MV-4-11 (cell line): Measurements from ENCODE around the gene PRTN3.

Source experiments
- DNase-seq: peaks from one replicate; lab custom pipeline; 2025; lab: John Stamatoyannopoulos, UW

The PRTN3 gene

DNA sequence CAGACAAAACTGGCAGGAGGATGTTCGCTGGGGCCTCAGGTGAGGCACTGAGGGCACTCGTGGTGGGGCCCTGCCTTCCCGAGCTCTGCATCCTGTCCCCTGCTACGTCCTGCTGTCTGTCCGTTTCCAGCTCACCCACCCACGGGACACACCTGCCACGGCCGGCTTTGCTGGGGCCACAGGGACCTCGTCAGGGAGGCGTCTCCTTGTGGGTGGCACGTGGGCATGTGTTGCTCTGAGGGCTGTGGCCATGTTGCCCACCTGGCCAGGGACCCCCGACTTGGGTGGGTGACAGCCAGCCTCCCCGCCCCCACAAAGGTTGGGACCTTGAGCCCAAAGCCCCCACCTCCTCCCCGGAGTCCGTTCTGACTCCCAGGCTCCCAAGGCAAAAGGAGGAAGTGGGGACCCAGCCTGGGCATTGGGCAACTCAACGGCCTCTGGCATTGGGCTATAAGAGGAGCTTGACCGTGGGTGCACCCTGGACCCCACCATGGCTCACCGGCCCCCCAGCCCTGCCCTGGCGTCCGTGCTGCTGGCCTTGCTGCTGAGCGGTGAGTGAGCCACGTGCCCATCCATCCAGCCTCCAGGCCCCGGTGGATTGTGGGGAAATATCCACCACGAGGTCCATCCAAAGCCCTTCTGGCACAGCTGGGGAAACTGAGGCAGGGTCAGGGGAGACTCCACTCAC, at the start of gene PRTN3:
Gene PRTN3, plus strand, starts transcription at position 481 of the 688 bp plus-strand sequence. Its CDS starts 10 bp downstream, at position 491.
- DNase-seq: peak; percentile 93

GRCh38 chr19:791007-791566, 49.7 kb upstream of the PRTN3 start:
- DNase-seq: no peak

DNA sequence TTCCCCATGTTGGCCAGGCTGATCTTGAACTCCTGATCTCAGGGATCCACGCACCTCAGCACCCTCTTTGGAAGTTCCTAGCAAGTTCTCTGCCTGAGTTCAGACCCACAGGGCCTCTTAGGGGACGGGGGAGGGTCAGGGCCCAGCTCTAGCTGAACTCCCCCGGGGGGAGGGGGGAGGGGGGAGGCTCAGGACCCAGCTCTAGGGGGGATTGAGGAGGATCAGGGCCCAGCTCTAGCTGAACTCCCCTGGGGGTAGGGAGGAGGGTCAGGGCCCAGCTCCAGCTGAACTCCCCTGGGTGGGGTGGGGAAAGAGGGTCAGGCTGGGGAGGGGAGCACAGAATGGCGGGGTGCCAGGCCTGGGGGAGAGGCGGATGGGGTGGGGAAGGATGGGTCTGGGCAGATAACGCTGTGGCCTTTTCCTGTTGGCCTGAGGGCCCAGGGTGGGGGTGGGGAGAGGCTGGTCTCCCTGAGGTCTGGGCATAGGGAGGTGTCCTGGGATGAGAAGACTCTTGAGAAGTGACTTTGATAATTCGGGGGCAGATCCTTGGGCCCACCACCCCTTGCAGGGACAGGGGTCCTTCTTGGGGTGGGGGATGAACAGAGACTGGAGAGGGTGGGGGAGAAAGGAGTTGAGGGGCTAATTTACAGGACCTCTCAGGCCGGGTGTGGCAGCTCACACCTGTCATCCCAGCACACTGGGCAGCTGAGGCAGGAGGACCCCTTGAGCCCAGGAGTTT, 49.1 kb upstream of the PRTN3 start:
- DNase-seq: no peak

DNA sequence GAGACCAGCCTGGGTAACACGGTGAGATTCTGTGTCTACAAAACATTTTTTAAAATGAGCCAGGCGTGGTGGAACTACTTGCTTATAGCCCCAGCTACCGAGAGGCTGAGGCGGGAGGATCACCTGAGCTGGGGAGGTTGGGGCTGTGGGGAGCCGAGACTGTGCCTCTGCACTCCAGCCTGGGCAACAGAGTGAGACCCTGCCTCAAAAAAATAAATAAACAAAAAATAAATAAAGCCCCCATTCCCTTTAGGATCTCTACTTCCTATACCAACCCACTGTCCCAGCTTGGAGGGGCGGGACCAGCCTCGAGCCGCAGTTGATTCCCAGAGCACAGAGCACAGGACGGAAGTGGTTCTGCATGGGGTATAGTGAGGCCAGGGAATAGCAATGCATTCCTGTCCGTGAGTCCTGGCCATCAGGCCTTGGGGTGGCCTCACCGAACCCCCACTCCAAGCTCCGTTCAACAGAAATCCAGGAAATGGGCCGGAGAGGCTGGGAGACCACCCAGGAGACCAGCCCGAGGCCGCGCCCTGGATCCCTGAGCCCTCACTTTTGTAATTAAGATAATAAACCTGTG, 48.4 kb upstream of the PRTN3 start:
- no peak for DNase-seq

DNA sequence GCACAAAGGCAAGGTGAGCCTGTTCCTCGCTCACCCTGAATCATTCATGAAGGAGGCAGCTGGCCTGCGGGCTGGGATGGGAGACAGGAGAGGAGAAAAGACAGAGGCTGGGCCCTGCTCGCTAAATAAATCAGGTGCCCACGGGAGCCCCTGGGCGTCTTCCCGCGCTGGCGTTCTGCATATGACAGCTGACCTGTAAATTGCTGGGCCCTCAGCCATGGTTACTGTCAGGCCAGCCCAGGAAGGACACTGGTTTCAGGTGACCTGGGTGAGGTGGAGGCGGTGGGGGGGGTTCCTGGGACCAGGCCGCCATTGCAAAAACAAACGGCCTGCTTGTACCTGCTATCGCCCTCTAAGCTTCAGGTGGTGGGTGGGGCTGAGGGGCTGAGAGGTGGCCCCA, 47.0 kb upstream of the PRTN3 start:
- no peak for DNase-seq

DNA sequence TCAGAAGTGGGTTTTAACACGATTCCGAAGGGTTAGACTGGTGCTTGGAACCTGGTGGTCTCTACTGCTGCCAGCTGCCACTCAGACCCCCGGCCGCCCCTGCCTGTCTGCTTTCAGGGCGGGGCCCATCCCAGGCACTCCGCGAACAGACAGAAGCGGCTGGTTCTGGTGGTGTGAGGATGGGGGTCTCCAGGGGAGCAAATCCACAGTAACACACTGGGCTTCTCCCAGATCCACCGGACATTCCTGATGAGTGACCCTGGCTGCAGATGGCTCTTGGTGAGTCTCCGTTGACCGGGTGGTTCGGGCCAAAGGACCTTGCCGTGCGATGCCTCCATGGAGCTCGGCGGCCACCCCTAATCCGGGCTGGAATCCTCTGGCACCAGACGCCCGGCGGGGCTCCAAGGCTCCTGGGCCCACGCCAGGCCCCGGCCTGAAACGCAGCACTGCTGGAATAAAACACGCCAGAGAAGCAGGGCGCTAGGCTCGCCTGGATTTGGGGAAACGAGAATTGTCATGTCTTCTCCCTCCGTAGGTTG, 45.7 kb upstream of the PRTN3 start:
- DNase-seq: no peak

DNA sequence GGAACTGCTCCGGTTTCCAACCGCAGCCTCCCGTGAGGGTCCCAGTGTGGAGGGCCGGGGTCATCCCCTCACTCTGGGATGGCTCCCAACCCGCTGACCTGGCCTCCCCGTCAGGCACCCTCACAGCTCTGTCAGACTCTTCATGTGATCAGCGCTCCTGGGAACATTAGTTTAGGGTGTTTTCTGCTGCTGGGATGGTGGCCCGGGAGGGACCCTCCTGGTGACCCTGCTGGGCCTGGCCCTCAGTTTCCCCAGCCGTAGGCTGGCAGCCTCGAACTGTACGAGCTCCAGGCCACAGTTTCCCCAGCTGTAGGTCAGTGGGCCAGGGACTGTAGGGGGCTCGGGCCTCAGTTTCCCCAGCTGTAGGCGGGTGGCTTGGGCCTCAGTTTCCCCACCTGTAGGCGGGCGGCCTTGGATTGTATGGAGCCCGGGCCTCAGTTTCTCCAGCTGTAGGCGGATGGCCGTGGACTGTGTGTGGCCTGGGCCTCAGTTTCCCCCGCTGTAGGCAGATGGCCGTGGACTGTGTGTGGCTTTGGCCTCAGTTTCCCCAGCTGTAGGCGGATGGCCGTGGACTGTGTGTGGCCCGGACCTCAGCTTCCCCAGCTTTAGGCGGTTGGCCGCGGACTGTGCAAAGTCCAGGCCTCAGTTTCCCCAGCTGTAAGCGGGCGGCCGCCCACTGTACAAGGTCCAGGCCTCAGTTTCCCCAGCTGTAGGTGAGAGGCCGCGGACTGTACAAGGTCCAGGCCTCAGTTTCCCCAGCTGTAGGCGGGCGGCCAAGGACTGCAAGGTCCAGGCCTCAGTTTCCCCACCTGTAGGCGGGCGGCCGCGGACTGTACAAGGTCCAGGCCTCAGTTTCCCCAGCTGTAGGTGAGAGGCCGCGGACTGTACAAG, 44.9 kb upstream of the PRTN3 start:
- DNase-seq: no peak

DNA sequence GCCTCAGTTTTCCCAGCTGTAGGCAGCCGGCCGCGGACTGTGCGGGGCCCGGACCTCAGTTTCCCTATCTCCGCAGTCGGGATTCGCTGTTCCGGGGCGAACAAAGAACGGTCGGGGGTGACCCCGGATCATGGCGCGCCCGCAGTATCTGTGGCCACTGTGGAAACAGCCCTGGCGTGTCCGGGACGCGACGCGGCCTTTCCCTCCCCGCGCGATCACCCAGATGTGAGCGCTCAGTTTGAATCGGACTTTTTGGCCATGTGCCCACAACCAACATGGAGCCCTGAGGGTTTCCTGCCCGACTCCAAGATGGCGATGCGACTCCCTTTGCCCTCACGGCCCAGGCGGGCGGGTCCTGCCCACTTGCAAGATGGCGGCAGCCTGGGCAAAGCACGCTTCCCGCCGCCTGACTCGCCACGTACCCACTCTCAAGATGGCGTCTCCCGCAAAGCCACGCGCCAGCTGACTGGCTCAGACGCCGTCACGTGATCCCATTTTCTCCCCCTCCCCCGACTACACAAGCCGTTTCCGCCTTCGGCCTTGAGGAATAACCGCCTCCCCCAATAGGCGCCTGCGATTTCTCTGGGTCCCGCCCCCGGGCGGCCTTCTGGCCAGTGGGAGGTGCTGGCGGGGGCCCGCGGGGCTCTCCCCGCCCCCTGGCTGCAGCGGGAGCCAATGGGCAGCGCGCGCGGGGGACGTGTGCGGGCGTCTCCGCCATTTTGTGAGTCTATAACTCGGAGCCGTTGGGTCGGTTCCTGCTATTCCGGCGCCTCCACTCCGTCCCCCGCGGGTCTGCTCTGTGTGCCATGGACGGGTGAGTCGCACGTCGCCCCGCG, 43.9 kb upstream of the PRTN3 start, which contains the start of gene PTBP1:
Gene PTBP1, plus strand, starts transcription at position 761 of the 836 bp plus-strand sequence. Its CDS starts 46 bp downstream, at position 807.
- peak; percentile 100 for DNase-seq

GRCh38 chr19:797528-798414, 43.0 kb upstream of the PRTN3 start:
- DNase-seq: peak; percentile 83

- DNase-seq: no peak
Observed at GRCh38 chr19:798415-799075, 42.3 kb upstream of the PRTN3 start.

- peak; percentile 54 for DNase-seq
Observed at GRCh38 chr19:799076-799881, 41.5 kb upstream of the PRTN3 start.

- no peak for DNase-seq
Observed at GRCh38 chr19:800360-801029, 40.3 kb upstream of the PRTN3 start.

DNA sequence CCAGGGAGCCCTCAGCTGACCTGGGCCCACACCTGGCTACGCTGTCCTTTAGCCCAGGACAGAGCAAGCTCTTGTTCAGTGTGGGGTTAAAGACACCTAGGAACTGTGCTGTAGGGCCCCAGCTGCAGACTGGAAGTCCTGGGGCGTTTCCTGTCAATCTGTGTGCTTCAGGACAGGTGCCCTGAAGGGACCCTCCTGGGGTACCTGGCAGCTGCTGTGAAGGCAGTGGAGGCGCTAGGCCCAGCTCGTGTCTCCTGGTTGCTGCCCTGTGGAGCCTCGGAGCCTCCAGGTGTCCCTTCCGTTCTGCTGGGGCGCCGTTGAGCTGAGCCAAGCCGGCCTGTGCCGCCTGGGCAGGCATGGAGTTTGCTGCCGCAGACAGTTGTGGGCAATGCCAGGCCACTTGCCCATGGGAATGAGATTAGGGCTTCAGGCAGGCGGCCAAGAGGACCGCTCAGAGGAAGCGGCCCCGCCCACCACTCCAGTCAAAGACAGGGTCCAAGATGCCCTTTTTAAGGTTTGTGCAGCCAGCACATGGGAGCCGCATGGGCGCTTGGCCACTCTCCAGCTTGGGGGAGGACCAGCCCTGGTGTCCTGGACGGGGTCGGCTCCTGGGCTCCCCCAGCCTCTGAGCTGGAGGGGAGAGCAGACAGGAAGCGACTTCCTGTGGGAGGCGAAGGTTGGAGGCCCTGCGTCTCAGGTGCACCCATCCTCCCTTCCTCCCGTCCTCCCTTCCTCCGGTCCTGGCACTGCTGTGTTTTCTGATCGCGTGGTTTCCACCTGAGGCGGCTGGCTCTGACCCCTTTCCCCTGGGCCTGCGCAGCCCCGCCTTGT, 39.6 kb upstream of the PRTN3 start:
- DNase-seq: no peak

GRCh38 chr19:801861-802497, 38.8 kb upstream of the PRTN3 start:
- no peak for DNase-seq

DNA sequence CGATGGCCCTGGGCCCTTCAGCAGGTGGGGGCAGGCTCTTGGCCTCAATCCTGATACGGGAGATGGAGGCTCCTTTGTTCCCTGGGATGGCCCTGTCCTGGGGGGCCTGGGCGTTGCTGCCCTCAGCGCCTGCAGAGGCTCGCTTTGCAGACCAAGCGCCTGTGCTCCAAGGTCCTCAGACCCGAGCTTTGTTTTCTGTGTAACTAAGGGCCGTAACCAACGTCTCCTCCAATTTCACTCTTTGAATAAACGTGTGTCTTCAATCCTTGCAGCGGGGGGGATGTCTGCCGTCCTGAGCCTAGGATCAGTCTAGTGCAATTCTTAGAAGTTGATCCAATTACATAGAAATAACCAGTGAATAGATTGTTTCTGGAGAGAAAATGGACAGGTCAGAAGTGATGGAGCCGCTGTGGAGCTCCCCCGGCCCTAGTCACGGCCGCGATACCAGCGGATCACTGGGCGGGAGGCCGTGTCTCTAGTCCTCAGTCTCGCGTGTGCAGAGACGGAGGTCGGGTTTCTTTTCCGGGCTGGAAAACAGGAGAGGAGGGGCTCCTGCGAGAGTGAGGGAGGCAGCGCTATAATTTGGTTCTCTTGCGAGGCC, 38.2 kb upstream of the PRTN3 start:
- DNase-seq: no peak

GRCh38 chr19:803099-803561, 37.7 kb upstream of the PRTN3 start:
- DNase-seq: no peak
